ENCODE results near the gene EOGT. TPM values are rescaled to one million over a fixed set of nuclear protein-coding genes. Genes with fewer than 3 reads are reported as not detected.

EOGT gene
- total RNA-seq, 4 donors from 2014 or later, result 12.0 to 22.4 (median 18.7) TPM

- intact Hi-C loops (cut with DNase I; ENCODE audit: low total_unique reads) (no loop called here), in situ Hi-C loops (cut with MboI; ENCODE audit: low pct_ligation_motif_present in 1 of 4, low pct_unique_long_range_greater_than_20kb in 1 of 4, low sequenced_read_pairs in 3 of 4) (no loop called here)
- Histone ChIP-seq H3K9me3 (no peaks in the 10 kb centered on the region), H3K27me3 (no peaks in the 10 kb centered on the region), H3K4me1 (peaks cover 3 to 21% (median 11%) of the 10 kb centered on the region in 4 donors), H3K36me3 (peaks cover 0 to 5% (median 0%) of the 10 kb centered on the region in 4 donors), H3K4me3 (peak overlapping the region; percentile 64 to 96 (median 83)), H3K27ac (peak overlapping the region; percentile 97 to 99 (median 98))
- TF ChIP-seq CTCF (IDR thresholded peaks at IDR 0.05), result no peak
- no peak for TF ChIP-seq POLR2A (IDR thresholded peaks at IDR 0.05)
- no peak for TF ChIP-seq EP300 (IDR thresholded peaks at IDR 0.05; ENCODE audit: low read depth)
- TF ChIP-seq POLR2AphosphoS5 (IDR thresholded peaks at IDR 0.05), result no peak
- whole genome bisulfite sequencing, 2 donors (ENCODE audit: low coverage in 1 of 2), result 12% methylated on average over 15 of the region's 36 CpGs; no CpG with 5 or more reads in 1 of the 2 donors
- peak; percentile 60 for DNase-seq
Observed at GRCh38 chr3:69012800-69013252, 658 bp downstream of the EOGT start.

GRCh38 chr3:69012100-69012799 lies 1.2 kb downstream of the EOGT start:
- no peaks in the 10 kb centered on the region for H3K27me3 ChIP-seq
- H3K4me1 ChIP-seq, result peaks cover 3 to 21% (median 11%) of the 10 kb centered on the region in 4 donors
- WGBS, 2 donors (ENCODE audit: low coverage in 1 of 2), result 70 to 82% methylated on average over 8 to 22 of the region's 22 CpGs
- DNase-seq, result peak; percentile 19
- peak; percentile 50 for TF ChIP-seq EP300 (IDR thresholded peaks at IDR 0.05; ENCODE audit: low read depth)
- no peak for TF ChIP-seq CTCF (IDR thresholded peaks at IDR 0.05)
- TF ChIP-seq POLR2AphosphoS5 (IDR thresholded peaks at IDR 0.05), result peak in 1 of 3 donors; percentile 12
- no peak for TF ChIP-seq POLR2A (IDR thresholded peaks at IDR 0.05)
- intact Hi-C loops (cut with DNase I; ENCODE audit: low total_unique reads), result no loop called here
- H3K4me3 ChIP-seq, result peak overlapping the region; percentile 64 to 96 (median 83)
- in situ Hi-C loops (cut with MboI; ENCODE audit: low pct_ligation_motif_present in 1 of 4, low pct_unique_long_range_greater_than_20kb in 1 of 4, low sequenced_read_pairs in 3 of 4), result no loop called here
- peak overlapping the region; percentile 97 to 99 (median 98) for H3K27ac ChIP-seq
- peaks cover 0 to 10% (median 0%) of the 10 kb centered on the region in 4 donors for H3K36me3 ChIP-seq
- no peaks in the 10 kb centered on the region for H3K9me3 ChIP-seq

GRCh38 chr3:69011096-69011730 lies 2.3 kb downstream of the EOGT start:
- DNase-seq, result no peak
- H3K4me1 ChIP-seq, result peaks cover 3 to 21% (median 11%) of the 10 kb centered on the region in 4 donors
- 95% methylated on average over 8 of the region's 8 CpGs; no CpG with 5 or more reads in 1 of the 2 donors for WGBS, 2 donors (ENCODE audit: low coverage in 1 of 2)
- no peak for TF ChIP-seq CTCF (IDR thresholded peaks at IDR 0.05)
- no peak for TF ChIP-seq POLR2A (IDR thresholded peaks at IDR 0.05)
- TF ChIP-seq POLR2AphosphoS5 (IDR thresholded peaks at IDR 0.05), result no peak
- no peak for TF ChIP-seq EP300 (IDR thresholded peaks at IDR 0.05; ENCODE audit: low read depth)
- H3K27ac ChIP-seq, result peak overlapping the region in 3 of 4 donors; percentile 97 to 99 (median 98)
- intact Hi-C loops (cut with DNase I; ENCODE audit: low total_unique reads) (no loop called here), in situ Hi-C loops (cut with MboI; ENCODE audit: low pct_ligation_motif_present in 1 of 4, low pct_unique_long_range_greater_than_20kb in 1 of 4, low sequenced_read_pairs in 3 of 4) (no loop called here)
- H3K27me3 ChIP-seq, result no peaks in the 10 kb centered on the region
- no peaks in the 10 kb centered on the region for H3K9me3 ChIP-seq
- H3K4me3 ChIP-seq, result no peak overlapping the region
- peaks cover 0 to 11% (median 0%) of the 10 kb centered on the region in 4 donors for H3K36me3 ChIP-seq

All from transverse colon (tissue), 4 donors.